Astrocyte of the spinal cord (primary cell): ENCODE results near the gene RIMBP2.

ENCODE experiments used
- DNase-seq: peaks from one replicate; pipeline ENCODE4 v3.0.0; 2011; ENCODE audit warnings: low read depth, low spot score
- H3K4me3 ChIP-seq: 2 replicates; pipeline ENCODE4 v1.5.1; 2011; ENCODE audit warnings: low read depth, mild to moderate bottlenecking, low read length, moderate library complexity
- in situ Hi-C: cut with HindIII; loops from 2 replicates; pipeline ENCODE4 v1.10.0; 2017; ENCODE audit warnings: low sequenced_read_pairs
- TF ChIP-seq, protein P1 (sequence below): IDR thresholded peaks from 2 replicates; pipeline ENCODE4 v1.5.1; 2012; ENCODE audit warnings: low read depth, mild to moderate bottlenecking, low read length, inconsistent platforms

Gene RIMBP2

DNA sequence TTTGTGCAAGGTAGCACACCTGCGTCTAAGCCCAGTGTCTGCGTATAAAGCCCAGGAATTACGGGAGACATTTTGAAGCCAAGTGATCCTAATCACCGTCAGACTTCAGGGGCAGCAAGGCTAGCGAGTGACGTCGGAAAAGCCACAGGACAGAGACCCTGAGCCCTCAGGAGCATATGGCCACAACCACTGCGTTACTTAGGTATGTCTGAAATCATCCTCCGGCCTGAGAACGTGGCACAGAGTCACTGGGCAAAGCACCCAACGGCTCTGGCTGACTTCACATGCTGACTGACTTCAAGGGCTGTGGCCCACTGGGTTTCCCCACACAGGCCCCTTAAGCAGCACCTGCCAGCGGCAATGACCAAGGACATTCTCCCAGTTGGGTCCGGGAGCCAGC is 71.5 kb downstream of the RIMBP2 start:
- no peak for DNase-seq
- TF ChIP-seq, protein P1, sequence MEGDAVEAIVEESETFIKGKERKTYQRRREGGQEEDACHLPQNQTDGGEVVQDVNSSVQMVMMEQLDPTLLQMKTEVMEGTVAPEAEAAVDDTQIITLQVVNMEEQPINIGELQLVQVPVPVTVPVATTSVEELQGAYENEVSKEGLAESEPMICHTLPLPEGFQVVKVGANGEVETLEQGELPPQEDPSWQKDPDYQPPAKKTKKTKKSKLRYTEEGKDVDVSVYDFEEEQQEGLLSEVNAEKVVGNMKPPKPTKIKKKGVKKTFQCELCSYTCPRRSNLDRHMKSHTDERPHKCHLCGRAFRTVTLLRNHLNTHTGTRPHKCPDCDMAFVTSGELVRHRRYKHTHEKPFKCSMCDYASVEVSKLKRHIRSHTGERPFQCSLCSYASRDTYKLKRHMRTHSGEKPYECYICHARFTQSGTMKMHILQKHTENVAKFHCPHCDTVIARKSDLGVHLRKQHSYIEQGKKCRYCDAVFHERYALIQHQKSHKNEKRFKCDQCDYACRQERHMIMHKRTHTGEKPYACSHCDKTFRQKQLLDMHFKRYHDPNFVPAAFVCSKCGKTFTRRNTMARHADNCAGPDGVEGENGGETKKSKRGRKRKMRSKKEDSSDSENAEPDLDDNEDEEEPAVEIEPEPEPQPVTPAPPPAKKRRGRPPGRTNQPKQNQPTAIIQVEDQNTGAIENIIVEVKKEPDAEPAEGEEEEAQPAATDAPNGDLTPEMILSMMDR: no peak
- H3K4me3 ChIP-seq: no peak overlapping the region
- in situ Hi-C loops: no loop called here

GRCh38 chr12:130644146-130644545 is 72.0 kb downstream of the RIMBP2 start:
- in situ Hi-C loops: no loop called here
- TF ChIP-seq, protein P1: no peak
- H3K4me3 ChIP-seq: no peak overlapping the region
- no peak for DNase-seq

GRCh38 chr12:130642856-130643255 is 73.2 kb downstream of the RIMBP2 start:
- TF ChIP-seq, protein P1: no peak
- no peak overlapping the region for H3K4me3 ChIP-seq
- no peak for DNase-seq
- in situ Hi-C loops: no loop called here

- in situ Hi-C loops: no loop called here
- no peak overlapping the region for H3K4me3 ChIP-seq
- no peak for DNase-seq
- TF ChIP-seq, protein P1: no peak
Observed at GRCh38 chr12:130641533-130642184, 74.4 kb downstream of the RIMBP2 start.

DNA sequence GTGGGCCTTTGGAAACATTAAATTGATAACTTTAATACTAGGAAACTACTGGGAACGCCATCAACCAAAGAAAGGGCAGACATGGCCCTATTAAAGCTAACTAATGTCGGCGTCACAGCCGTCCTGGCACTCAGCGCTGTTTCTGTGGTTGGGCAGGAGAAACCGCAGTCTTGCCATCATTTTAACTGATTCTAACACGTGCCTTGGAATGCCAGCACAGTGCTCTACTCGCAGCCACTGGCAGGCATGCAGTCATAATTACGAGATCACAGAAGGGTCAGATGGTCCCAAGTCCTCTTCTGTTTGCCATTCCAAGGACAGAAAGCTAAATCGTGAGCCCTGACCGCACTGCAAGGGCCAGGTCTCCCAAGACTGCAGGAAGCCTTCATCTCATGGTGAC is 75.2 kb downstream of the RIMBP2 start:
- no peak for DNase-seq
- in situ Hi-C loops: no loop called here
- TF ChIP-seq, protein P1: no peak
- no peak overlapping the region for H3K4me3 ChIP-seq

DNA sequence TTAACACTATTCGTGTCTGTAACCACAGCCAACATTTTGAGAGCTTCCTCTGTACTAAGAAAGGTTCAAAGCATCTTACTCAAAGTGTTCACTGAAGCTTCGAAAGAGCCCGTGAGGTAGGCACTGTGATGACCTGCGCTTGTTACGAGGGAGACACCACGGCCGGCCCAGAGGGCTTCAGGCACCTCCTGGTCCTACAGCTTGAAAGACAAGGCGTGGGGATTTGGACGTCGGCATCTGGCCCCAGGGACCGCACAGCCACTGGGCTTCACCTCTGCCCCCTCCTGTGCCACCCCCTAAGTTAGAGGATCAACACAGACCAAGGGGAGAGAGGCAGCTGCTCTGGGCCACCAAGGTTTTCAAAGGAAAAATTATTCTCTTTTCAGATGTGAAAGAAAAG is 75.6 kb downstream of the RIMBP2 start:
- no peak overlapping the region for H3K4me3 ChIP-seq
- in situ Hi-C loops: no loop called here
- no peak for DNase-seq
- TF ChIP-seq, protein P1: no peak
